ENCODE results near the gene CPXM1.

The CPXM1 gene

DNA sequence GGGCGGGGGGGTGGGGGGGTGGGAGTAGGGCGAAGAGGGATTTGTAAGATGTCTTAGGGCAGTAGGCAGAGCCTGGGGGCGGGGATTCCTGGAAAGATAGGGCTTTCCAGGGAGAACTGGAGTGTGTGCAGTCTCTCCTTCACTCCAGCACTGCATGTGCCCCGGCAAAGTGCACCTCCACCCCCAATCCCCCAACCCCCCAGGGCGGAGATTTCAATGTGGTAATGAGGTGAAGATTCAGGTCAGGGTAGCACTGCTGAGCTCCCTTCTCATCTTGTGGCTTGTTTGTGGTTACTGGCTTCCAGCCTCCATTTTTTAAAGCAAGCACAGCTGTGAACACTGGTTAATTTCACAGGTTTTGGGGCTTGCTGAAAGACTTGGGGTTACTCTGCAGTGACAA, 21.6 kb upstream of the CPXM1 start:
- TF ChIP-seq, protein P1, sequence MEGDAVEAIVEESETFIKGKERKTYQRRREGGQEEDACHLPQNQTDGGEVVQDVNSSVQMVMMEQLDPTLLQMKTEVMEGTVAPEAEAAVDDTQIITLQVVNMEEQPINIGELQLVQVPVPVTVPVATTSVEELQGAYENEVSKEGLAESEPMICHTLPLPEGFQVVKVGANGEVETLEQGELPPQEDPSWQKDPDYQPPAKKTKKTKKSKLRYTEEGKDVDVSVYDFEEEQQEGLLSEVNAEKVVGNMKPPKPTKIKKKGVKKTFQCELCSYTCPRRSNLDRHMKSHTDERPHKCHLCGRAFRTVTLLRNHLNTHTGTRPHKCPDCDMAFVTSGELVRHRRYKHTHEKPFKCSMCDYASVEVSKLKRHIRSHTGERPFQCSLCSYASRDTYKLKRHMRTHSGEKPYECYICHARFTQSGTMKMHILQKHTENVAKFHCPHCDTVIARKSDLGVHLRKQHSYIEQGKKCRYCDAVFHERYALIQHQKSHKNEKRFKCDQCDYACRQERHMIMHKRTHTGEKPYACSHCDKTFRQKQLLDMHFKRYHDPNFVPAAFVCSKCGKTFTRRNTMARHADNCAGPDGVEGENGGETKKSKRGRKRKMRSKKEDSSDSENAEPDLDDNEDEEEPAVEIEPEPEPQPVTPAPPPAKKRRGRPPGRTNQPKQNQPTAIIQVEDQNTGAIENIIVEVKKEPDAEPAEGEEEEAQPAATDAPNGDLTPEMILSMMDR (IDR thresholded peaks at IDR 0.05; ENCODE audit: insufficient read depth, low read depth, low read length, missing control alignments): no peak
- peak; percentile 57 for DNase-seq (ENCODE audit: low read depth)
- H3K4me3 ChIP-seq (ENCODE audit: low read depth, low read length): no peak overlapping the region

DNA sequence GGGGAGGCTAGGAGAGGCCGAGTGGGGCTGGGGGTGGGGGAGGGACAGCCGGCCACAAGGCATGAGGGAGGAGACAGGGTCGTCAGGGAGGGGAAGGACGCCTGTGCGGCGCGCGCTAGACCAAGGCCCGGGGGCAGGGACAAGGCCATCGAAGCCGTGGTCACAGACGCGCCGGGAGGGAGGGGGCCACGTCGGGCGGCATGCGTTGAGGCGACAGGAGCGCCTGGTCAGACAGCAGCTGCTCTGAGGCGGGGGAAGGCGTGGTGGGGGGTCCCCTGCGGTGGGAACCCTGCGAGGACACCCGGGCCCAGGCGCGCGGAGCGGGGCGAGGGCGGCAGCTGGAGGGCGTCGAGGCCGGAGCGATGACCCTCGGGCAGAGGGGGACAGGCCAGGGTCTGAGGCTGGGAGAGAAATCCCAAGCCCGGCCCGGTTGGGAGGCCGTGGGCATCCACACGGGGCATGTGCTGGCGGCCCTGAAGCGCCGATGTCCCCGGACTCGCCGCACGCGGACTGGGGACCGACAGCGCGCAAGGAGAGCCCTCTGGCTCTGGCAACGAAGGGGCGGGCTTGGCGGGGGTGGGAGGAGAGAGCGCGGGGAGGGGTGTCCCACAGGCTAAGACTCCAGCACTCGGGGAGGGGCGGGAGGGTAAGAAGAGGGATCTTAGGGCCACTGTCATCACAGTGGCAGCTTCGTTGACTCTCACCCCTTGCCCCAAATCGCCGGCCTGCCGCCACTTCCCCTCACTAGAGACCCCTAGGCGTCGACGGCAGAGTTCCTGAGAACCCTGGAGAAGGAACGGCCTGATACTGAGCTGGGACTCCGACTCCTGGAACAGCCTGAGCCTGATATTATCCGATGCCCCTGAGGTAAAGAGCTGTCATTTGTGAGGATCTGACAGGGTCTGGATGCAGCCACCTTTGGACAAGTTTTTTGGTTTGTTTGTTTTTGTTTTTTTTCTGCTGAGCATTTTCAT, 20.8 kb upstream of the CPXM1 start:
- TF ChIP-seq, protein P1 (IDR thresholded peaks at IDR 0.05; ENCODE audit: insufficient read depth, low read depth, low read length, missing control alignments): no peak
- DNase-seq (ENCODE audit: low read depth): no peak
- H3K4me3 ChIP-seq (ENCODE audit: low read depth, low read length): no peak overlapping the region

GRCh38 chr20:2820084-2820895, 19.9 kb upstream of the CPXM1 start:
- TF ChIP-seq, protein P1 (IDR thresholded peaks at IDR 0.05; ENCODE audit: insufficient read depth, low read depth, low read length, missing control alignments): no peak
- no peak overlapping the region for H3K4me3 ChIP-seq (ENCODE audit: low read depth, low read length)
- DNase-seq (ENCODE audit: low read depth): no peak

- TF ChIP-seq, protein P1 (IDR thresholded peaks at IDR 0.05; ENCODE audit: insufficient read depth, low read depth, low read length, missing control alignments): no peak
- no peak for DNase-seq (ENCODE audit: low read depth)
- H3K4me3 ChIP-seq (ENCODE audit: low read depth, low read length): no peak overlapping the region
These were observed 17.6 kb upstream of the CPXM1 start for GRCh38 chr20:2817891-2818595.

DNA sequence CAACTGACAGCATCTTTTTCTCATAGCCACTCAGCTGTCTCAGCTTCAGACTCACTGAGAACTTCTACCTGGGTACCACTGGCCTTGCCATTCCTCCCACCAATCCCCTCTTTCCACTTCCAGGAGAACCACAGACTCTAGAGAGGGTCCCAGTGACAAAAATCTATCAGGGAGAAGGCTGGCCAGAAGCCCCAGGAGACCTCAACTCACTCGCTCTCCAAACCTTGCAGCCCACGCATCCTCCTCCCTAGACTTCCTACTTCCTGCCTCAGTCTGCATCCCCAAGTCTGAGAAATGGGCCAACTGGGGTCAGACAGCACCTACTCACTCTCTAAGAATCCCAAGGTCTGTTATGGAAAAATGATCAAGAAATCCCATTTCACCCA, 16.9 kb upstream of the CPXM1 start:
- DNase-seq (ENCODE audit: low read depth): no peak
- H3K4me3 ChIP-seq (ENCODE audit: low read depth, low read length): no peak overlapping the region
- TF ChIP-seq, protein P1 (IDR thresholded peaks at IDR 0.05; ENCODE audit: insufficient read depth, low read depth, low read length, missing control alignments): no peak

DNA sequence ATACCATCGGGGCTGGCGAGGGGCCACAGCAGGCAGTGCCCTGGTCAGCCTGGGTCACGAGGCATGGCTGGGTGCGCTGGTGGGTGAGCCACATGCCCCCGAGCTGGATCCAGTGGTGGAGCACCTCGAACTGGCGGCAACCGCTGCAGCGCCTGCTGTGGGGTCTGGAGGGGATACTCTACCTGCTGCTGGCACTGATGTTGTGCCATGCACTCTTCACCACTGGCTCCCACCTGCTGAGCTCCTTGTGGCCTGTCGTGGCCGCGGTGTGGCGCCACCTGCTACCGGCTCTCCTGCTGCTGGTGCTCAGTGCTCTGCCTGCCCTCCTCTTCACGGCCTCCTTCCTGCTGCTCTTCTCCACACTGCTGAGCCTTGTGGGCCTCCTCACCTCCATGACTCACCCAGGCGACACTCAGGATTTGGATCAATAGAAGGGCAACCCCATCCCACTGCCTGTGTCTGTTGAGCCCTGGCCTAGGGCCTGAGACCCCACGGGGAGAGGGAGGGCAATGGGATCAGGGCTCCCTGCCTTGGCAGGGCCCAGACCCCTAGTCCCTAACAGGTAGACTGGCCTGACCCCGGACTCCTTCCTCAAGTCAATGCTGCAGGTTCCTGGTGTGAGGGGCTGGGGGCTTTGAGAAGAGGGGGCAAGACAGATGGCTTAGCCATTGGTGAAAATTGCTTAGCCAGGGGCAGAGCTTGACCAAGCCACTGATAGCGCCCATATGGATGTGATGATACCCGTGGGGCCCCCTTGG, 16.3 kb upstream of the CPXM1 start:
- TF ChIP-seq, protein P1 (IDR thresholded peaks at IDR 0.05; ENCODE audit: insufficient read depth, low read depth, low read length, missing control alignments): peak; percentile 27
- H3K4me3 ChIP-seq (ENCODE audit: low read depth, low read length): no peak overlapping the region
- DNase-seq (ENCODE audit: low read depth): peak; percentile 46

Data from GM12865 (cell line).